Naive B cell (primary cell): ENCODE measurements around the gene TBPL2. TPM values are rescaled to one million over a fixed set of nuclear protein-coding genes. Genes with fewer than 3 reads are reported as not detected.

Source experiments
- ATAC-seq, 2 donors: fragments of 150-1000 bp; cut with Tn5 transposase; 2 replicates each; pipeline ENCODE4 v1.10.0; 2021; ENCODE audit warnings: low read depth in 2 of 2, mild to moderate bottlenecking in 2 of 2, moderate library complexity in 2 of 2
- DNase-seq: peaks from one replicate; pipeline ENCODE4 v3.0.0; 2022
- H3K27ac Mint-ChIP-seq, 6 donors: one replicate each; pipeline ENCODE4 v1.8.0; 2020 to 2022; ENCODE audit warnings: mild to moderate bottlenecking in 6 of 6, mixed read lengths in 6 of 6, moderate library complexity in 5 of 6, inconsistent platforms in 2 of 6
- H3K27me3 Mint-ChIP-seq, 3 donors: one replicate each; pipeline ENCODE4 v1.8.0; 2021 to 2022; ENCODE audit warnings: mixed read lengths in 3 of 3, mild to moderate bottlenecking in 1 of 3
- H3K36me3 Mint-ChIP-seq, 2 donors: one replicate each; pipeline ENCODE4 v1.8.0; 2020 to 2022; ENCODE audit warnings: mixed read lengths in 2 of 2, inconsistent platforms in 1 of 2, mild to moderate bottlenecking in 1 of 2
- H3K4me1 Mint-ChIP-seq, 3 donors: one replicate each; pipeline ENCODE4 v1.8.0; 2020 to 2022; ENCODE audit warnings: mixed read lengths in 3 of 3, inconsistent platforms in 1 of 3, mild to moderate bottlenecking in 1 of 3, moderate library complexity in 1 of 3
- H3K4me3 Mint-ChIP-seq, 8 donors: one replicate each; pipeline ENCODE4 v1.8.0; 2020 to 2022; ENCODE audit warnings: mild to moderate bottlenecking in 8 of 8, mixed read lengths in 8 of 8, moderate library complexity in 8 of 8, inconsistent platforms in 2 of 8
- H3K9me3 Mint-ChIP-seq, 7 donors: one replicate each; pipeline ENCODE4 v1.8.0; 2020 to 2022; ENCODE audit warnings: mixed read lengths in 7 of 7, mild to moderate bottlenecking in 5 of 7, inconsistent platforms in 2 of 7, moderate library complexity in 1 of 7
- polyA plus RNA-seq, 6 donors: library from polyadenylated mRNA; unstranded; fragments of 300-500 nt; fragmentation: Illumina TruSeq; gene quantifications; one replicate each; pipeline ENCODE4 v1.2.3, GENCODE V29; 2021; ENCODE audit warnings: low read depth in 6 of 6

Gene TBPL2
- polyA plus RNA-seq, 6 donors from 2014 or later = not detected

- DNase-seq = peak; percentile 73
- Mint-ChIP-seq H3K27me3 (peaks cover 0 to 14% (median 5%) of the 10 kb centered on the region in 3 donors), H3K4me3 (peak within 1 kb of the TSS; percentile 86 to 96 (median 91)), H3K4me1 (peaks cover 19 to 50% (median 40%) of the 10 kb centered on the region in 3 donors), H3K27ac (peak within 1 kb of the TSS; percentile 58 to 94 (median 86)), H3K36me3 (no peaks in the 10 kb centered on the region), H3K9me3 (no peaks in the 10 kb centered on the region)
- peak; percentile 98 for ATAC-seq
Measured at GRCh38 chr14:55411426-55412389, 28.7 kb downstream of the TBPL2 start, which contains the start of gene ATG14. Gene ATG14, minus strand, starts transcription at chr14:55411830. Its CDS starts 8 bp downstream, at chr14:55411822.

- Mint-ChIP-seq H3K27me3 (peaks cover 0 to 10% (median 5%) of the 10 kb centered on the region in 3 donors), H3K27ac (peak overlapping the region in 5 of 6 donors; percentile 32 to 90 (median 76)), H3K4me3 (peak overlapping the region; percentile 86 to 96 (median 91)), H3K4me1 (peaks cover 19 to 50% (median 40%) of the 10 kb centered on the region in 3 donors), H3K36me3 (no peaks in the 10 kb centered on the region), H3K9me3 (no peaks in the 10 kb centered on the region)
- DNase-seq (no peak), ATAC-seq (no peak)
Measured at GRCh38 chr14:55410876-55411275, 29.5 kb downstream of the TBPL2 start.

- Mint-ChIP-seq H3K4me3 (no peak overlapping the region), H3K27ac (peak overlapping the region in 3 of 6 donors; percentile 12 to 67 (median 43)), H3K9me3 (no peaks in the 10 kb centered on the region), H3K36me3 (no peaks in the 10 kb centered on the region), H3K27me3 (no peaks in the 10 kb centered on the region), H3K4me1 (peaks cover 28 to 32% (median 28%) of the 10 kb centered on the region in 3 donors)
- DNase-seq = no peak
- ATAC-seq = no peak
Measured at GRCh38 chr14:55404173-55404854, 36.1 kb downstream of the TBPL2 start.

- H3K27ac Mint-ChIP-seq = no peak overlapping the region
- H3K4me3 Mint-ChIP-seq = no peak overlapping the region
Measured at GRCh38 chr14:55401751-55402150, 38.7 kb downstream of the TBPL2 start.

GRCh38 chr14:55399852-55400251 is 40.6 kb downstream of the TBPL2 start:
- Mint-ChIP-seq H3K9me3 (peaks cover 0 to 1% (median 0%) of the 10 kb centered on the region in 7 donors), H3K36me3 (peaks cover 12% of the 10 kb centered on the region in 2 donors), H3K27ac (peak overlapping the region in 1 of 6 donors; percentile 63), H3K4me3 (no peak overlapping the region), H3K27me3 (no peaks in the 10 kb centered on the region), H3K4me1 (peaks cover 9 to 15% (median 15%) of the 10 kb centered on the region in 3 donors)
- DNase-seq (no peak), ATAC-seq (no peak)

More at GRCh38 chr14:55401751-55402150, 38.7 kb downstream of the TBPL2 start:
- DNase-seq = no peak
- Mint-ChIP-seq H3K4me1 (peaks cover 10 to 19% (median 15%) of the 10 kb centered on the region in 3 donors), H3K9me3 (peaks cover 0 to 1% (median 0%) of the 10 kb centered on the region in 7 donors), H3K36me3 (peaks cover 0 to 4% of the 10 kb centered on the region in 2 donors), H3K27me3 (no peaks in the 10 kb centered on the region)
- ATAC-seq = no peak

GRCh38 chr14:55399183-55399582 is 41.2 kb downstream of the TBPL2 start:
- no peak overlapping the region for H3K4me3 Mint-ChIP-seq
- DNase-seq (no peak), ATAC-seq (no peak)
- no peak overlapping the region for H3K27ac Mint-ChIP-seq
- H3K36me3 Mint-ChIP-seq = peaks cover 12 to 17% of the 10 kb centered on the region in 2 donors
- peaks cover 3 to 9% (median 8%) of the 10 kb centered on the region in 3 donors for H3K4me1 Mint-ChIP-seq
- no peaks in the 10 kb centered on the region for H3K27me3 Mint-ChIP-seq
- H3K9me3 Mint-ChIP-seq = peaks cover 0 to 1% (median 0%) of the 10 kb centered on the region in 7 donors

GRCh38 chr14:55398679-55399078 is 41.7 kb downstream of the TBPL2 start:
- DNase-seq = no peak

GRCh38 chr14:55389330-55389729 is 51.1 kb downstream of the TBPL2 start:
- Mint-ChIP-seq H3K27me3 (no peaks in the 10 kb centered on the region), H3K27ac (peak overlapping the region in 1 of 6 donors; percentile 70), H3K9me3 (no peaks in the 10 kb centered on the region), H3K36me3 (peaks cover 30 to 34% of the 10 kb centered on the region in 2 donors), H3K4me1 (peaks cover 0 to 4% (median 0%) of the 10 kb centered on the region in 3 donors), H3K4me3 (no peak overlapping the region)
- no peak for ATAC-seq
- DNase-seq = no peak

More at GRCh38 chr14:55398679-55399078, 41.7 kb downstream of the TBPL2 start:
- peaks cover 2 to 7% (median 5%) of the 10 kb centered on the region in 3 donors for H3K4me1 Mint-ChIP-seq
- no peak overlapping the region for H3K27ac Mint-ChIP-seq
- ATAC-seq = no peak
- peaks cover 0 to 1% (median 0%) of the 10 kb centered on the region in 7 donors for H3K9me3 Mint-ChIP-seq
- no peak overlapping the region for H3K4me3 Mint-ChIP-seq
- no peaks in the 10 kb centered on the region for H3K27me3 Mint-ChIP-seq
- peaks cover 12 to 17% of the 10 kb centered on the region in 2 donors for H3K36me3 Mint-ChIP-seq

- peaks cover 34 to 37% of the 10 kb centered on the region in 2 donors for H3K36me3 Mint-ChIP-seq
- DNase-seq (no peak), ATAC-seq (no peak)
- no peak overlapping the region for H3K4me3 Mint-ChIP-seq
- no peaks in the 10 kb centered on the region for H3K27me3 Mint-ChIP-seq
- H3K27ac Mint-ChIP-seq = no peak overlapping the region
- H3K4me1 Mint-ChIP-seq = peaks cover 0 to 4% (median 0%) of the 10 kb centered on the region in 3 donors
- H3K9me3 Mint-ChIP-seq = no peaks in the 10 kb centered on the region
Measured at GRCh38 chr14:55388160-55388559, 52.3 kb downstream of the TBPL2 start.

- DNase-seq (no peak), ATAC-seq (no peak)
- H3K4me1 Mint-ChIP-seq = peaks cover 0 to 4% (median 0%) of the 10 kb centered on the region in 3 donors
- H3K36me3 Mint-ChIP-seq = peaks cover 34 to 37% of the 10 kb centered on the region in 2 donors
- H3K27me3 Mint-ChIP-seq = no peaks in the 10 kb centered on the region
- no peak overlapping the region for H3K27ac Mint-ChIP-seq
- H3K4me3 Mint-ChIP-seq = no peak overlapping the region
- no peaks in the 10 kb centered on the region for H3K9me3 Mint-ChIP-seq
Measured at GRCh38 chr14:55387121-55387520, 53.3 kb downstream of the TBPL2 start.

GRCh38 chr14:55386037-55386808 is 54.2 kb downstream of the TBPL2 start:
- Mint-ChIP-seq H3K4me1 (peaks cover 0 to 4% (median 0%) of the 10 kb centered on the region in 3 donors), H3K36me3 (peaks cover 42 to 43% of the 10 kb centered on the region in 2 donors), H3K27ac (peak overlapping the region in 1 of 6 donors; percentile 28), H3K27me3 (no peaks in the 10 kb centered on the region), H3K4me3 (no peak overlapping the region), H3K9me3 (no peaks in the 10 kb centered on the region)
- no peak for DNase-seq
- ATAC-seq = no peak

GRCh38 chr14:55384536-55384935 is 55.9 kb downstream of the TBPL2 start:
- ATAC-seq (no peak), DNase-seq (no peak)
- H3K9me3 Mint-ChIP-seq = no peaks in the 10 kb centered on the region
- no peaks in the 10 kb centered on the region for H3K4me1 Mint-ChIP-seq
- no peaks in the 10 kb centered on the region for H3K27me3 Mint-ChIP-seq
- no peak overlapping the region for H3K4me3 Mint-ChIP-seq
- peaks cover 44 to 45% of the 10 kb centered on the region in 2 donors for H3K36me3 Mint-ChIP-seq
- no peak overlapping the region for H3K27ac Mint-ChIP-seq
